T follicular helper cell (primary cell): ENCODE measurements around the gene ARID4A.
A peak's percentile ranks its signal among the peaks of the same experiment; 100 is the strongest.
"Not testable (repeated sequence)": the region's sequence is repeated elsewhere in the genome, so short reads cannot be mapped to it uniquely, and the experiment has no call there.

ENCODE experiments used
- DNase-seq: peaks from one replicate; pipeline ENCODE4 v3.0.0-alpha.2; 2020; ENCODE audit warnings: low read depth

Gene ARID4A

DNA sequence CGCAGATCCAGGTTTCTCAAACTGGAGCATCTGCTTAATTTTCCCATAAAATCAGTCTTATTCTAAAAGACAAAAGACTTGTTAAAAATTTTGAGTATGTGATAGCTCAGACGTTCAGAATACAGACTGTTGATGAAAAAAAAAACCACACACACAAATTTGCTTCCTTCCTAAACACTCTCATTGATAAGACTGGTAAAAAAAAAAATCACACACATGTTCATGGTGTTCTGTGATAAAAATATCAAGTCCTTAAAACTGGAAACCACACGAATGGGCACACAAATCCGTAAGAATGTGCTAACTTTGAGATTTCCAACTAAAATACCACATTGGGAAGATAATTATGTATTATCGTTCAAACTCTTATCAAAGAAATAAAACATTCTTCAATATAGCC lies 6.7 kb upstream of the ARID4A start:
- no peak for DNase-seq

DNA sequence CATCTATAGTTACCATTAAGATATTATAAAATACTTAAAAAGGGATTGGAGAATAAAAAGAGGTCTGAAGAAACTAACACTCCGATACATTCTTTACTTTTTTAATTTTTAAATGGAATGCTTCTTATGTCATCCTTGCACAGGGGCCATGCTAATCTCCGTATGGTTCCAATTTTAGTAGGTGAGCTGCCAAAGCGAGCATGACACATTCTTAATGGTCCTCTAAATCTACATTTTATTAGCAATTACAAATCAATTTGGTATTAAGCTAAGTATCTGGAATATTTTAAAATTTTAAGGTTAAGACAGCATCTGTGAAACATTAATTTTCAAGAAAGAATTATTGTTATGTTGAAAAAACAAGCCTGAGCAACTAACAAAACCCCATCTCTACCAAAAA lies 6.2 kb upstream of the ARID4A start:
- no peak for DNase-seq

DNA sequence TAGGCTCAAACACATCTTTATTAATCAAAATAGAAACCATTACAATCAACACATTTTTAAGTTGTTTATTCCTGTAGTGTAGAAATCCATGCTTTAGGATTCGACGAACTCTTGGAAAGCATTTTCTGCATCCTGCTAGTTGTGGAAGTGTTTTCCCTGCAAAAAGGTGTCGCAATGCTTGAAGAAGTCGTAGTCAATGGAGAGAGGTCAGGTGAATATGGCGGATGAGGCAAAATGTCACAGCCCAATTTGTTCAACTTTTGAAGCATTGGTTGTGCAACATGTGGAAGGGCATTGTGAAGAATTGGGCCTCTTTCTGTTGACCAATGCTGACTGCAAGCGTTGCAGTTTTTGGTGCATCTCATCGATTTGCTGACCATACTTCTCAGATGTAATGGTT lies 4.2 kb upstream of the ARID4A start:
- DNase-seq = no peak

DNA sequence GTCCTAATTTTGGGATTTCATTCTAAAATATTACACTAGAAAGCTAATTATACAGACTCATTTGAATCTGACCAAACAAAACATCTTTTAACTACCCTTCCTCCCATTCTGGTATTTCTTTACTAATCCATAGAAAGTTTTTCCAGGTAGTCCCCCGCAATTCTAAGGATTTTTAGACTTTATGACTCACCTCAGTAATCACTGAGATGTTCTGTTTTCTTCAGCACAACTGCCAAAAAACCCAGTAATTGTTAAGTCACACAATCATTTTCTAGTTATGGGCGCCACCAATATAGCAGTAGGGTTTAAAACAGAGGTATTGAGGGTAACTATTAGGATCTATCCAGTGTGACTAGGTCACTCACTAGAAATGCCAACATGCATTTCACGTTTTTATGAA lies 1.6 kb upstream of the ARID4A start:
- no peak for DNase-seq

DNA sequence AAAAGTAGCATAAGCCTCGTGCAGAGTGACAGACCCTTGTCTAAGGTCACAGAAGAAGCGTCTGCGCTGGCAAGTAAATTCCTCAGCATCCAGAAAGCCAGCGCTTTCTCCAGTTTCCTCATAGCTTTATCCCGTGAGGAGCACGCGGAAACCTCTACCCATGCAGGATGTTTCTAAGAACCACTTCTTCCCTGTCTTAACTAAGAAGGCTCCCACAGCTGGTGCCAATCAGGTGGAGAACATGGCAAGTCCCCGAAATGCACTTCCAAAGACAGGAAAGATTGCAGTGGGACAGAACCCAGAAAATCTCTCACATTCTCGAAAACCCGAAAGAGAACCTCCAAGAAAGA lies 968 bp upstream of the ARID4A start:
- no peak for DNase-seq

DNA sequence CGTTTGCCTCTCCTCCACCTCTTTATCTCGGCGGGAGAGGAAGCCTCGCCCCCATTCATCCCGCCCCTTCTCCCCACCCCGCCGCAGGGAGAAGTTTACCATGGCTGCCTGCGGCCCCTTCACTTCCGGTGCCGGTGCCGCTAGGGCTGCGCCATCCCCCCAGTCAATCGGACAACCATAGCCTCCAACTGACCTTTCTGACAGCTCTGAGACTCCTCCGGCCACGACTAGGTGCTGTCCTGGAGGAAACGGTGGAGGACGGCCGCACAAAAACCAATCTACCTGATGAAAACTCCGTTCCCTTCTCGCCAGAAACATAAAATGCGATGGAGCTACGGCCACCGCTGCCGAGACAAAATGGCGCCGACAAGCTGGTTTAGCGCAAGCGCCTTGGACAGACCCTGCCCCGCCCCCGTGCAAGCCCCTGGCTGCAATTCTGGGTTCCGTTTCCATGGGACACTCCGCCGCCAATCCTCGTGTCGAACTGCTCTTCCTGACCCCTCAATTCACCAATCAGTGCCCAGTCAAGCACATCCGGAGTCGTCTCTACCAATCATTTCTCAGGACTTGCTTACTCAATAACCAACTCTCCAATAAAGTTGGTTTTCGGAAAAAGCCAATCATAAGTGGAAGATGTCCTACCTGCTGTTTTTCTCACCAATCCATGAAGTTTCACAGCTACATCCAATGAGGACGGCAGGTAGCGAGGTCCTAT lies 436 bp upstream of the ARID4A start:
- DNase-seq = peak; percentile 98

DNA sequence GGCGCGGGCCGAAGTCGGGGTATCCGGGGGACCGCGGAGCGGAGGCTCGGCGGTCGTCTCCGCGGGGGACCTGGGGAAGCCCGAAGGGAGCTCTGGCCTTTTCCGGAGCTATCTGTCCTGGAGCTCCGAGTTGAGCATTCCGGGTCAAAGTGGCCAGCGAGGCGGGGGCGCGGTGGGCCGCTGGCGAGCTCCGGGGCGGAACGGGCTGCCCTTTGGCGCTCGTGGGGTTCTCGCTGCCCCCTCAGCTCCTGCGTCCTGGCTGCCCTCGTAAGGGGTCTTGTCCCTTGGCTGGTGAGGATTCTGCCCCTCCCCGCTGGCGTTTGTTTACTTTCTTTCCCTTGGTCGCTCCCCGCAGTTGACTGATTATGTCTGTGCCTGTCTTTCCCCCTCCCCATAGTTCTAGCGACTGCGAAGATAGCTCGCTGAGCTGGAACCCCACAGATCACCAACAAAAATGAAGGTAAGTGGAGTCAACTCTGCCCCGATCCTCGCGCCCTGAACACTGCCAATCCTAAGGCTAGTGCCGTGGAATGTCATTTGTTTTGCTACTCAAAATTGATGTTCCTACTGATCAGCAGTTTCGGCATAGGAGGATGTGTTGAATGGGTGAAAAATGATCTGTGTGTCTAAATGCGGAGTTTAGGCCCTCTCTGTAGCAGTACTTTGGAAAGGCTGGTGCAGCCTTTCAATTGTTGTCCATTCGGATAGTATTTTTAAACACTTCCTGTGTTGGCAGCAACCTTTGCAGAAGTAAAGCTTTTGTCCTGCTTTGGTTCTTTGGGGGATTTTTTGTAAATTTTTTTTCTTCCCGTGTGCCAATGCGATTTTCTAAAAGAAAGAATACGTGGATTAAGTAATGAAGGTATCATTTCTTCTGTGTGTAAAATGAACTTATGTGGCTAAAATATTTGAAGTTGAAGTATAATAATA lies 1.3 kb downstream of the ARID4A start:
- no peak for DNase-seq

DNA sequence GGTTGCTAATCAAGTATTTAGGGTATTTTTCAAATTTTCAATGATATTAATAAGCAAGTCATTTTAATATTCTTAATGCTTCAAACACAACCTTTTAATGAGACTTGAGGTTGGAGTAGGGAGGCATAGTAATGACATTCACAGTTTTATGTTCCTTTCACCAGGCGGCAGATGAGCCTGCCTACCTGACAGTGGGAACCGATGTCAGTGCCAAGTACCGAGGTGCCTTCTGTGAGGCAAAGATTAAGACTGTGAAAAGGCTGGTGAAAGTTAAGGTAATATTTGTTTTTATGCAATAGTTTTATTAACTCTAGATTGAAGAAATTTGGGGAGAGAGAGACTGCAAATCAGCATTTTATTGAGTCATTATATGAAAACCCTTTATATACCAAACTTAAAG lies 3.1 kb downstream of the ARID4A start:
- DNase-seq = no peak

DNA sequence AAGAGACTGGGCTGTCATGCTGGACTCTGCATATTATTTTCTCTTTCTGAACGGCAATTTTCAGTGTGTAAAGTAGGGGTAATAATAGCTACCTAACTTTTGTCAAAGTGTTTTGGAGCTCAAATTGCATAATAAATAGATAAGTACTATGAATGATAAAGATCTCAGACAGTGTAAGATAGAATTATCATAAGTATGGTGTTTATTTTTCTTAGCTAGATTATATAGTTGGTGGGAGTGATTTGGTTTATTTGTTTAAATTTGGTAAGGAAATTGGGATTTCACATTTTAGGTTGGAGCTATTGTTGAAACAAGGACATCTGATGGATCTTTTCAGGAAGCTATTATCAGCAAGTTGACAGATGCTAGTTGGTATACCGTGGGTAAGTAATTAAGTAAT lies 7.4 kb downstream of the ARID4A start:
- no peak for DNase-seq

DNA sequence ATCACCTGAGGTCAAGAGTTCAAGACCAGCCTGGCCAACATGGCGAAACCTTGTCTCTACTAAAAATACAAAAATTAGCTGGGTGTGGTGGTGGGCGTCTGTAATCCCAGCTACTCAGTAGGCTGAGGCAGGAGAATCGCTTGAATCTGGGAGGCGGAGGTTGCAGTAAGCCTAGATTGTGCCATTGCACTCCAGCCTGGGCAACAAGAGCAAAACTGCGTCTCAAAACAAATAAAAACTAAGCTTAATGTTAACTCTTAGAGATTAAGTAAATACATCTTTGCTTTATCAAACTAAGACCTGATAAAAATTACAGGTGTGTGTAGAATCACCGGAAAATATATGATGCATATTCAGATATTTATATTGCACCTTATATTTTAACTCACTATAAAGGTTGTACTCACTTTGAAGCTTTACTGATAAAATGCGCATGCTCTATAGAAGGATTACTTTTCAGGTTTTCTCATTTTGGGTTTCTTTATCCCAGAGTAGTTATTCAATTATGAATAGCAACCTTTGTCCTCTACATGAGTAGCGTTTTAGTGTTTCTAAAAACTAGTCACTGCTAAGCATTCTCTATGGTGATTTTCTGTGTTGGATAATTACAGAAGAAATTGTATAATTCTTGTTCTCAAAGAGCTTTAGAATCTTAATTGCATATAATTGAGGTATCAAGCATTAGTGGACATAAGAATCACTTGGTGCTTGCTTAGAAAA lies 9.4 kb downstream of the ARID4A start:
- DNase-seq = no peak

DNA sequence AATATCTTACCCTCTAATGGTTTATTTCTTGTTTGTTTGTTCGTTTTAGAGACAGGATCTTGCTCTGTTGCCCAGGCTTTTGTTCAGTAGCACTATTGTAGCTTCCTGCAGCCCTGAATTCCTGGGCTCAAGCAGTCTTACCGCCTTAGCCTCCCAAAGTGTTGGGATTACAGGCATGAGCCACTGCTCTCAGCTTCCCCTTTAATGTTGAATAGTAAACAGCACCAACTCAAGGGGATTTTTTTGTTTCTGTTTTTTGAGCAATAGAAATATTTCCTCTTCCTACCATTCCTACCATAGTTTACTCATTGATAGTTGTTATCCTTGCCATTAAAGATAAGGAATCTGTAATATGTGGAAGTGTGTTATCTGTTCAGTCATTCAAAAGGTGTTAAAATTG lies 10.7 kb downstream of the ARID4A start:
- no peak for DNase-seq

DNA sequence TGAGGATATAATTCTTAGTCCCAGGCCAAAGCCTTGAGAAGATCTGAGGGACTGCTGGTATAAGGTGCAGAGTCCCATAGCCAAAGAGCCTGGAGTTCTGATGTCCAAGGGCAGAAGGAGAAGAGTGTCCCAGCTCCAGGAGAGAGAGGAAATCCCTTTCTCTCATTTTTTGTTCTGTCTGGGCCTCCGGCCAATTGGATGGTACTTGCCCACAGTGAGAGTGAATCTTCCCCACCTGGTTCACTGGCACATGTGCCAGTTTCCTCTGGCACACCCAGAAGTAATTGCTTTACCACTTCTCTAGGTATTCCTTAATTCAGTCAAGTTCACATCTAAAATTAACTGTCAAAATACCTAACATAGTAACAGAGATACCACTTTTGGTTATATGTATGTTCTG lies 15.3 kb downstream of the ARID4A start:
- DNase-seq = no peak

DNA sequence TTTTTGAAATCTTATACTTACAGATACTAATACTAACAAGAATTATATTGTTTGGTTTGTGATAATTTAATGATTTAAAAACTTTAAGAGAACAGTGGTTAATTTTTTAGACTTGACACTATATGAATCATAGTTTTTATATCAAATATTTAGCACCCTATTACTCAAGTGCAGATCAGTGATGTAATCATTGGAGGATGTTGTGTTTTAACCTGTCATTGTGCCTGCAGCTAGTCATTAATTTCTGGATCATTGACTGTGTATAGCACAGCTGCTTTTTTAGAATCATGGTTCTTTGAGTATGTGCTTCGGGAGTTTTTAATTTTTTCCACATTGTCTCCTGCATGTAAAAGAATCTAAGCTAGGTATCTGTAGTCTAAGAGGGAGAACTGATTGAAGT lies 17.3 kb downstream of the ARID4A start:
- no peak for DNase-seq

DNA sequence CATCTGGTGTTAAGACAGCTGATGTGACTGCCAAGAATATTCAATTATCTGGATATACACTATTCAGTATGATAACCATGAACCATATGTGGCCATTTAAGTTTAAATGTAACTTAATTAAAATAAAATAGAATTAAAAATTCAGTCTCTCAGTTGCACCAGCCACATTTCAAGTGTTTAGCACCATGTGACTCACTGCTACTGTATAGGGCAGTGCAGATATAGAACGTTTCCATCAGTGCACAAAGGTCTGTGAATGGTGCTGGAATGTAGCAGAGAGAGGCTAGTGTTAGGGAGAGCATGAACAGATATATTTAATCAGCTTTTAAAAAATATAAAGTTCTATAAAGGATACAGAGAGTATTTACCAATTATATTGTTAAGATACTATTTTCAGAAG lies 28.7 kb downstream of the ARID4A start:
- DNase-seq = no peak

DNA sequence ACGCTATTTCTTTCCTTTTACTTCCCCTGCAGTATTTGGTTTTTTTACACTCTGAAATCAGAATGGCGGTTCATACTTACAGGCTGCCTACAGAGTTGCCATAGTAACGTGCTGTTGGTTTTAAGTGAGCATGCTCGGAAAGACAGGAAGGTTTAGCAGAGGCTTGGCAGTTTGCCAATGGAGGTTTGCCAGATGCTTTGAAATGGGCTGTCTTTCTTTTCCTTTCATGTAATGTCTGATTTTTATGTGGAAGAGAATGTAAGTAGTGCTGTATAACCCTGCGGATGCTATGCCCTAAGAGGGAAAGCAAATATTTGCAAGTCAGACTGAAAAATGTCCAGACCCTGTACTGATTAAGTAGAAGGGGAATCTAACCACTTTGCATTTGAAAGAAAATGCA lies 32.8 kb downstream of the ARID4A start:
- peak; percentile 90 for DNase-seq

DNA sequence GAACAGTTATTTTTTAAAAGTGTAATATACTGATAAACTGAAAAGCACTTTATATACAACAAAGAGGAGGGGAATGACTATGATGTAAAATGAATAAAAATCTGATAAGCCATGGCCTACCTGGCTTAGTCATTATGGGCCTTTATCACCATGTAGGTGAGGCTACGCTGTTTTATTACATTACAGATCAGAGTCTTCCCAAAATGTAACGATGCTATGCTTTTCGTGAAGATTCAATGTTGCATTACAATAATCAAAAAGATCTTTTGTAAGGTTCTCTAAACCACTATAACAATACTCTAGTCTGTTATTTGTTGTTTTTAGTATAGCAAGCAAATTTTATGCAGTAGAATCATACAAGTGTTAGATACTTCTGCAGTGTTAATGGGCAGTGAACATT lies 34.2 kb downstream of the ARID4A start:
- no peak for DNase-seq

DNA sequence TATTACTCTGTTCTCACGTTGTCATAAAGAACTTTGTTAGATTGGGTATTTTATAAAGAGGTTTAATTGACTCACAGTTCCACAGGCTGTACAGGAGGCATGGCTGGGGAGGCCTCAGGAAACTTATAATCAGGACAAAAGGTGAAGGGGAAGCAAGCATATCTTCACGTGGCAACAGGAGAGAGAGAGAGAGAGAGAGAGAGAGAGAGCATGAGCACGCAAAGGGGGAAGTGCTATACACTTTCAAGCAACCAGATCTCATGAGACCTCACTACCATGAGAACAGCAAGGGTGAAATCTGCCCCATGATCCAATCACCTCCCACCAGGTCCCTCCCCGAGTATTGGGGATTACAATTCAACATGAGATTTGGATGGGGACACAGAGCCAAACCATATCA lies 41.3 kb downstream of the ARID4A start:
- not testable (repeated sequence) for DNase-seq

DNA sequence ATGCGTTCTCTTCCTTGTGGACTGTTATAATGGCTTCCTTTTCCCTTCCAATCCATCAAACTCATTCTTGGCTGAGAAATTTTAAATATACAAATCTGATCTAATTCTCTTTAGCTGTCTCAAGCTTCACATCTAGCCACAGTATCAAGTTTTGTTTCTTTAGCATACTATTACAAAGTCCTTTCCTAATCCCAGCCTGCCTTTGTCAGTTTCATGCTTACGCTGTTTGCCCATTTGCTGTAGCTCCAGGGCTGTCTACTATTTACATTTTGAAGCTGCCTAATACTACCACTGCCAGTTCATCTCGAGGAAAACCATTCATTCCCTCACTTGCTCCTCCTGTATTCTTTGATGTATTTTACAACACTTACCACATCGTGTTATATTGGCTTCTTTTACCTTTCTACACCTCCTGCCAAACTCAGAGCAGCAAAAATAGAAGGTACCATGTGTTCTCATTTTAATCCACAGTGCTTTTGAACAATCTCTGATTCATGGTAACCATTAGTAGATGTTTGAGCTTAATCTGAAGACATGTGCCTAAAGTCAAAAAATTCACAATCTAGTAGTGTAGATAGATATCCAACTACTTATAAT lies 42.9 kb downstream of the ARID4A start:
- no peak for DNase-seq

DNA sequence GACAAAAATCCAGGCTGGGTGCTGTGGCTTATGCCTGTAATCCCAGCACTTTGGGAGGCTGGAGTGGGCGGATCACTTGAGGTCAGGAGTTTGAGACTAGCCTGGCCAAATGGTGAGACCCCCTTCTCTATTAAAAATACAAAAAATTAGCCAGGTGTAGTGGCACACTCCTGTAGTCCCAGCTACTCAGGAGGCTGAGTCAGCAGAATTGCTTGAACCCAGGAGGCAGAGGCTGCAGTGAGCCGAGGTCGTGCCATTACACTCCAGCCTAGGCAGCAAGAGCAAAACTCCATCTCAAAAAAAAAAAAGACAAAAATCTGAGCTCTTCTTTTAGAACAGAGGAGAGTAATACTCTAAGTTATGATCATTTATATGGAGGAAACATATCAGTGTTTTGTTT lies 45.2 kb downstream of the ARID4A start:
- DNase-seq = not testable (repeated sequence)

DNA sequence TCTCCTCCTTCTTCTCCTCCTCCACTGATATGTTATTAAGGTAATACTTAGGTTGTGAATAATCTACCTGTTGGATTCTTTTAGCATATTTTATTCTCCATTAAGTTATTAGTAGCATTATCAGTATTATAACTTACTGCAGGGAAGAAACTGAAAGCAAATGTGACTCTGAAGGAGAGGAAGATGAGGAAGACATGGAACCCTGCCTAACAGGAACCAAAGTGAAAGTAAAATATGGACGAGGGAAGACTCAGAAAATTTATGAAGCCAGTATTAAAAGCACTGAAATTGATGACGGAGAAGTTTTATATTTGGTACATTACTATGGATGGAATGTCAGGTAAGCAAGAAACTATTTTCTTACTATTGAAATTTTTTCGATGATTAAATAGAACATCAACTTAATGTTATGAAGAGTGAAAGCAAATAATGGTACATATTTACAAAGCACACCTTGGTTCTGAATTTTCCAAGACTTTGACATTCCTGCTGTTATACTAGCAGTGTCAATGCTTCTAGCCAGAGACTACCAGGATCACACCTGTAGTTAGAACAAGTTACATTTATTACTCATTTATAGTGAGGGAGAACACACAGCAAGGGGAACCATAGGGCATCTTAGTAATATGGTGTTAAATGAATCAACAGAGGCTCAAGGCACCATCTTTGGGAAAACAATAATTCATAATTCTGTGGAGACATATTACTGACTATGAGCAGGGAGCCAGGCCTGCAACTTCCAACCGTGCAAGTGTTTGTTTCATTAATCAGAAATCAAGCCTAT lies 55.4 kb downstream of the ARID4A start:
- DNase-seq = no peak

DNA sequence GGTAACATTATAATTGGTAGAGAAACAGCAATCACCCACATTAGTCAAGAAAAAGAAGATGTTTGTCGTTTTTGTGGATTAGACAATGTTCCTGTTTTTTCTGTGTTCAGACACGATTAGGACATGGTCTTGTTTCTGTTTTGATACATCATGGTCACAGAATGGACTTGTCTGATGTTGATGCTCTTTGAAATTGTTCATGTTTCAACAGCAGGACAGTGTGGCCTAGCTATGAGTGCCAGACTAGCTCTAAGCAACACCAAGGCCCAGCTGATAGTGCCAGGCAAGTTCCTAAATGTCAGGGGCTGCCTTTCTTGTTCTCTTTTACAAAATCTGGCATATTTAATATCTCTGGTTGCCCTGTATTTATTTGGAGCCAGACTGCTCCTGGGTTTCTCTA lies 56.5 kb downstream of the ARID4A start:
- no peak for DNase-seq

DNA sequence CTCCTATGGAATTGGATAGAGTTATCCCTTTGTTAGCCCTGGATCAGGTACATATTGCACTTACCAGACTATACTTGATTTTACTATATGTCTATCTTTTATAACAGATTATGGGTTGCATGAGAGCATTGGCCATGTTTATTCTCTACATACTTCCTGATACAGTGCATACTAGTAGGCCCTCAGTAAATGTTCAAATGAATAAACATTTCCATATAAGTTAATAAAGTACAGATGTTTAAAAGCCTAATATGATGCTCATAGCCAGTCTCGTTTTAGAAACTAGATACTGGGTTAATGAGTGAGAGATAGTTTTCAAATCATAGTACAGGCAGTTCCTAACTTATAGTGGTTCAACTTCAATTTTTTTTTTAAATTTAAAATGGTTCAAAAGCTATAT lies 57.9 kb downstream of the ARID4A start:
- DNase-seq = no peak
